Ishikawa (cell line): ENCODE measurements around the gene CYB5B.

Experiments
- CEBPB ChIP-seq: IDR thresholded peaks from 2 replicates; pipeline ENCODE4 v1.6.1; 2012
- CREB1 ChIP-seq: IDR thresholded peaks from 2 replicates; pipeline ENCODE4 v1.6.1; 2012; ENCODE audit warnings: low read depth
- EP300 ChIP-seq: IDR thresholded peaks from 2 replicates; pipeline ENCODE4 v1.6.1; 2012; ENCODE audit warnings: borderline replicate concordance
- MAX ChIP-seq: IDR thresholded peaks from 2 replicates; pipeline ENCODE4 v1.6.1; 2012
- RAD21 ChIP-seq: IDR thresholded peaks from 2 replicates; pipeline ENCODE4 v1.6.1; 2012; ENCODE audit warnings: low read depth
- TEAD4 ChIP-seq: IDR thresholded peaks from 2 replicates; pipeline ENCODE4 v1.6.1; 2012
- YY1 ChIP-seq: IDR thresholded peaks from 2 replicates; pipeline ENCODE4 v1.6.1; 2012; ENCODE audit warnings: low read depth
- ZBTB7A ChIP-seq: IDR thresholded peaks from 2 replicates; pipeline ENCODE4 v1.6.1; 2012; ENCODE audit warnings: low read depth
- TF ChIP-seq, protein P1 (sequence below): IDR thresholded peaks from 2 replicates; pipeline ENCODE4 v1.6.1; 2012; ENCODE audit warnings: low read depth, mild to moderate bottlenecking

- no peak for TF ChIP-seq RAD21
- TF ChIP-seq YY1: no peak
- no peak for TF ChIP-seq ZBTB7A
- TF ChIP-seq, protein P1, sequence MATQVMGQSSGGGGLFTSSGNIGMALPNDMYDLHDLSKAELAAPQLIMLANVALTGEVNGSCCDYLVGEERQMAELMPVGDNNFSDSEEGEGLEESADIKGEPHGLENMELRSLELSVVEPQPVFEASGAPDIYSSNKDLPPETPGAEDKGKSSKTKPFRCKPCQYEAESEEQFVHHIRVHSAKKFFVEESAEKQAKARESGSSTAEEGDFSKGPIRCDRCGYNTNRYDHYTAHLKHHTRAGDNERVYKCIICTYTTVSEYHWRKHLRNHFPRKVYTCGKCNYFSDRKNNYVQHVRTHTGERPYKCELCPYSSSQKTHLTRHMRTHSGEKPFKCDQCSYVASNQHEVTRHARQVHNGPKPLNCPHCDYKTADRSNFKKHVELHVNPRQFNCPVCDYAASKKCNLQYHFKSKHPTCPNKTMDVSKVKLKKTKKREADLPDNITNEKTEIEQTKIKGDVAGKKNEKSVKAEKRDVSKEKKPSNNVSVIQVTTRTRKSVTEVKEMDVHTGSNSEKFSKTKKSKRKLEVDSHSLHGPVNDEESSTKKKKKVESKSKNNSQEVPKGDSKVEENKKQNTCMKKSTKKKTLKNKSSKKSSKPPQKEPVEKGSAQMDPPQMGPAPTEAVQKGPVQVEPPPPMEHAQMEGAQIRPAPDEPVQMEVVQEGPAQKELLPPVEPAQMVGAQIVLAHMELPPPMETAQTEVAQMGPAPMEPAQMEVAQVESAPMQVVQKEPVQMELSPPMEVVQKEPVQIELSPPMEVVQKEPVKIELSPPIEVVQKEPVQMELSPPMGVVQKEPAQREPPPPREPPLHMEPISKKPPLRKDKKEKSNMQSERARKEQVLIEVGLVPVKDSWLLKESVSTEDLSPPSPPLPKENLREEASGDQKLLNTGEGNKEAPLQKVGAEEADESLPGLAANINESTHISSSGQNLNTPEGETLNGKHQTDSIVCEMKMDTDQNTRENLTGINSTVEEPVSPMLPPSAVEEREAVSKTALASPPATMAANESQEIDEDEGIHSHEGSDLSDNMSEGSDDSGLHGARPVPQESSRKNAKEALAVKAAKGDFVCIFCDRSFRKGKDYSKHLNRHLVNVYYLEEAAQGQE: no peak
- no peak for TF ChIP-seq MAX
- no peak for TF ChIP-seq EP300
- no peak for TF ChIP-seq TEAD4
- TF ChIP-seq CEBPB: no peak
- TF ChIP-seq CREB1: no peak
These were observed 16.6 kb upstream of the CYB5B start for GRCh38 chr16:69407702-69408323.
